Fibroblast of peridontal ligament (primary cell): ENCODE data around the gene HSPA9.

Experiments used
- DNase-seq: peaks from one replicate; pipeline ENCODE4 v3.0.0-alpha.2; 2010; ENCODE audit errors: extremely low read depth

Gene HSPA9

DNA sequence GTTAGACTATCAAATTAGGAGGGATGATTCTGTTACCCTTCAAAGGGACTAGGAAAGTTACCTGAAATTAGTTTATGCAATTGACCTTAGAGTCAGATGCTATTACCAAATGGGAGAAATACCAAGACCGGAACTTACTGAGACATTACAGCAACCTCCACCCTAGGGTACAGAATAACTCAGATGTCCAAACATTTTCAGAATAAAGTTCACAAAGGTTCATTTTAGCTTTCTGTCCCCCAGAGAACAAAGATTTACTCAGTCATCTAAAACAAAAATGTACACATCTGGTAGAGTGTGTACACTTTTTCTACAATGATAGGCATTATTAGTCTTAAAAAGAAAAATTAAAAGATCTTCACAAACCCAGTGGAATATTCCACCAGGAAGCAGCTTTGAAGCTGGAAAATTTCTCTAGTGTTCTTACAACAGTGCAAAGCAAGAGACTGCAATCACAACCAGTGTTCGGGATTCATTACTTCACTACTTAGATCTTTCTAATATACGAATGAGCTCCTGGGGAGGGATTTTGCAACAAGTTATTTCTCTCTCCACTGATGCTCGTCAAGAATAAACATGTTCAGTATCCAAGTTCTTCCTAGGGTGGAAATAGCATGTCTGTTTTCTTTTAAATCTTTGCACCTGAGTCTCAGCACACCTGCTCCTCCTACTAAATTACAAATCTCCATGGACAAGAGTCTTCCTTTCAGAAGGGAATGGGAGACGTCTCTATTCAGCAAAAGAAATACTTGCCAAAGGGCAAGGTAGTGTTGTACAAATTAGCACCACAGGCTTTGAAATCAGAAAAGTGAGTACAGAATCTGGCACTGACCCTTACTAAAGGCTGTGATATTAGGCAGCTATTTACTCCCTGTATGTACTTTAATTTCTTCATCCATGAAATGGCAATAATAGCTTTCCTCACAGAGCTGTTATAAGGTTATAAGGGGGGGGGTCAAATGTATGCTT lies 40.9 kb downstream of the HSPA9 start:
- DNase-seq = no peak

DNA sequence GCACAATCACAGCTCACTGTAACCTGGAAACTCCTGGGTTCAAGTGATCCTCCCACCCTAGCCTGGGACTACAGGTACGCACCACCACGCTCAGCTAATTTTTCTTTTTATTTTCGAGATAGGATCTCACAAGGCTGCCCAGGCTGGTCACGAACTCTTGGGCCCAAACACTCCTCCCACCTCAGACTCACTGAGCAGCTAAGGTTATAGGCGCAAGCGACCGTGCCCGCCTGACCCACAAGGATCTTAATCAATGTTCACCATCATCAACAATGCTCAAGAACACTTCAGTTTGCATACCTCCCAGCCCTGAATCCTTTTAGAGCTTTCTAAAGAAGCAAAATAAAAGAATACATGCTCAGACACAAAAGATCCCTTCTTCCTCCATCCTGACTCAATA lies 45.4 kb downstream of the HSPA9 start:
- no peak for DNase-seq

DNA sequence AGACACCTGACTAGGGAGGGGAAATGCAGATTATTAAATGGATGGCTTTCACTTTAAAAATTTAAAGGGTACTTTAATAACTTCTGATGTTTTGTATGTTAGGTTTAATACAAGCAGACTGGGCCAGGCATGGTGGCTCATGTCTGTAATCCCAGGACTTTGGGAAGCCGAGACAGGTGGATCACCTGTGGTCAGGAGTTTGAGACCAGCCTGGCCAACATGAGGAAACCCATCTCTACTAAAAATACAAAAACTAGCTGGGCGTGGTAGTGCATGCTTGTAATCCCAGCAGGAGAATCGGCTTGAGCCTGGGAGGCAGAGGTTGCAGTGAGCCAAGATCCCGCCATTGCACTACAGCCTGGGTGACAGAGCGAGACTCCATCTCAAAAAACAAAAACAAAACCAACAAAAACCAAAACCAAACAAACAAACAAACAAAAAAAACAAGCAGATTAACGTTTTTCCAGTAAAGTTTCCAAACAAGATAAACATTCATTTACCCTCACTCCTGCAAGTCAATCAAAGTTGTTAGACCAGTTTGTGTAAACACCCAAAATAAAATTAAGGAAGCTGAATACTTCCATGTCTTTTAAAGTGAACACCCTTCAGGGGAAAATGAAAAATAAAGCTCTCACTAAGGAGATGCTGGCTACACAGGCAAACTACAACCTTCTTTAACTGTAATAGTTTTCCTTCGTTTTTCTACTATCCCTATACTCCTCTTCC lies 46.3 kb downstream of the HSPA9 start:
- DNase-seq = no peak

DNA sequence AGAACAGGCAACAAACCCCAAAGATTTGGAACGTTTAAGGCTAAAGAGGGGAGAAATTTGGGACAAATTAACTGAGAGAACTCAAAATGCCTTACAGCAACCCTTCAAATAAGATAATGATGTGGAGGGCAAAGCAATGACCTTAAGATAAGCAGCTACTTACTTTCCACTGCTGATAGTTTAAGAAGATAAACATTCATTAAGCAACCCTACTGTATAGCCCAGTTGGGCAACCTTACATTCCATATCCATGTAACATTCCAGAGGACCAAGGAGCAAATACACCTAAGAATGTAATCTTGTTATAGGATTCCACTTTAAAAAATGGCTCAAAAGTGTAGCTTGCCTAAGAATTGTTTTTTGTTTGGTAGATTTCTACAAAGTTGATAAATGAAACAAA lies 47.0 kb downstream of the HSPA9 start:
- DNase-seq = no peak

DNA sequence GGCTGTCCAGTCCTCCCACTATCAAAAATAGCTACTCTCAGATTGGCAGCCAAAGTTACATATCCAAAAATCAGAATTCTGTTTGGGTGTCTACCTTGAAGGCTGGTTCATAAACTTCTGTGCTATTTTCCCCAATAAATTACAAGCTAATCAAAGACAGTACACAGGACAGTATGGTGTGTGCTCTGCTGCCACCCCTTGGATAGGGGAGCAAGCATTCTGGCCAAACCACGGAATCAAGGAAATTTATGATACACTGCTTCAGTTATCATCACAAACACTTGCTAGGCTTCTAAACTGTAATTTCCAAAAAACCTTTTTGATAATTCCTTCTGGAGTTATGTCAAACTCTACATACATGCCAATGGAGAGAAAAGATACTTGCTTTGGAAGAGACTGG lies 48.0 kb downstream of the HSPA9 start:
- DNase-seq = no peak

GRCh38 chr5:138523406-138523805 lies 51.8 kb downstream of the HSPA9 start:
- no peak for DNase-seq

- no peak for DNase-seq
Observed at GRCh38 chr5:138520971-138521370, 54.2 kb downstream of the HSPA9 start.

DNA sequence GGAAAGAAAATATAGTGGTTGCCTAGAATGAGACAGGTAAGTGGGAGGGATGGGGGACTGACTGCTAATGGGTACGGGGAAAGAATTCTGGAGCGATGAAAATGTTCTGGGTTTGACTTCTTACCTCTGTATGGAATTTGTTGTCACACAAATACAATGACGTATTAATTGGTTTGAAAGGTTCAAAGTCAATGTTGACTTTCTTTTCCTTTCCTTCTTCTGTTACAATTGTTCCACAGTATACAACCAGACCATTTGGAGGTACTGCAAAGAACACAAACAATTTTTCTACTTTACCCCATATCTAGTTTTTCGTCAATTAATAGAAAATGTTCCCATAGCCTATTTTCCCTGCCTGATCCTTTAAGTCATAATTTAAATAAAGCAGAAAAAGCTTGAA lies 57.8 kb downstream of the HSPA9 start:
- DNase-seq = no peak

GRCh38 chr5:138515556-138516245 lies 59.5 kb downstream of the HSPA9 start:
- no peak for DNase-seq

DNA sequence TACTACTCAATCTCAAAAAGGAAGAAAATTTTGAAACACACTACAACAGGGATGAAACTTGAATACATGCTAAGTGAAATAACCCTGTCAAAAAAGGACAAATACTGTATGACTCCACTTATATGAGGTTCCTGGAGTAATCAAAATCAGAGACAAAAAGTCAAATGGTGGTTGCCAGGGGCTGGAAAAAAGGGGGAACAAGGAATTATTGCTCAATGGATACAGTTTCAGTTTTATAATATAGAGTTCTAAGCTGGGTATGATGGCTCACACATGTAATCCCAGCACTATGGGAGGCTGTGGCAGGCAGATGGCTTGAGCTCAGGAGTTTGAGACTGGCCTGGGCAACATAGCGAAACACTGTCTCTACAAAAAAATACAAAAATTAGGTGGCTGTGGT lies 61.2 kb downstream of the HSPA9 start:
- DNase-seq = no peak

DNA sequence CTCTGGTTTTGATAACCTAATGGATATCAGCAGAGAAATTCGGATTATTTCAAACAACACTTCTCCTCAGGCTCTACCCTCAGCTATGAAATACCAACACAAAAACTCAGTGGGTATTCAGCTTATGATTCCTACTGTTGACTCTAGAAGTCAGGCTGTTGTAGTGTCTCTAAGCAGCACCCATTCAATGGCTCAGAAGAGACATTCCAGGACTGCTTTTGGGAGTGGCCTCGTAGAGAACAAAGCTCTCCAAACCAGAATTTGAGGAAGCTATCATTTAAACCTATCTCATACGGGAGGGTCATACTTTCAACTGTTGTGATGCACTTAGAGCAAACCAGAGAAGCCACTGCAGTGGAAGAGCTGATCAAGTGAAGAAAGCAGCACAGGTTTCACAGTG lies 66.2 kb downstream of the HSPA9 start:
- DNase-seq = no peak

DNA sequence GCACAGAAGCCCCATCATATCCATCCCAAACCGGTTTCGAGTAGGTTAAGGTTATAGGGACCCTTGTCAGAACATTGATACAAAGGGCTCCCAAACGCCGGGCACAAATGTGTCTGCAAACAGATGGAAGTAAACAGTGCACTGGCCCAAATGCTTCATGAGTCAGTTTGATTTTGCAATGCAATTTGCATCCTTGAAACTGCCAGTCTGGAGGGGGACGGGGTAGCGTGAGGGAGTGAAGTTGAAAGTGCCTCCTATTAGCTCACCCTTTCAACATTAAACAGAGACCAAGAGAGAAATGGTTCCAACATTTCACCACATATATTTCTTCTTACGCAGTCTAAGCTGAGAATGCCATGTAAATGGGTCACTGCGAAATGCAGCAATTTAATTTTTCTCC lies 67.7 kb downstream of the HSPA9 start:
- peak; percentile 63 for DNase-seq

GRCh38 chr5:138506370-138507306 lies 68.6 kb downstream of the HSPA9 start:
- DNase-seq = no peak

DNA sequence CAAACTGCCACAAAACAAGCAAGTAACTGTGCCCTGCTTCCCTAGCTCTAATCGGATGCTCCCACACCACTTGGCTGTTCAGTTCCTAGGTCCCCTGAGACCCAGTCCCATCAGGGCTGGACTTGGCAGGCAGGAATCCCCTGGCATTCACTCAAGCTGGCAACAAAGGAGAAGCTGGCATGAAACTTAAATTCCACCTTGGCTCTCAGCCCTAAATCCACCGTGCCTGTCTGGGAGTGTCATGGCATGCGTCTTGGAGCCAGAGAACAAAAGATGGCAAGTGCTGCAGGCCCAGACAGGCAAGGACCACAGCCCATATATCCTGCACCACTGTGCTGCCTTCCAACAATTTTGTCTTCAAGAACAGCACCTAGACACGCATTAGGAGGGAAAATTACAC lies 70.4 kb downstream of the HSPA9 start:
- DNase-seq = peak; percentile 35
